C4-2B (cell line): Measurements from ENCODE around the gene SCNN1A.

Experiments used
- ZFX ChIP-seq: fragments of 450-650 bp; IDR thresholded peaks from 2 replicates; pipeline ENCODE4 v1.6.1; 2017
- TF ChIP-seq, protein P1 (sequence below): fragments of 450-650 bp; conservative IDR thresholded peaks from 2 replicates; pipeline ENCODE4 v1.5.1; 2017; ENCODE audit warnings: mild to moderate bottlenecking

DNA sequence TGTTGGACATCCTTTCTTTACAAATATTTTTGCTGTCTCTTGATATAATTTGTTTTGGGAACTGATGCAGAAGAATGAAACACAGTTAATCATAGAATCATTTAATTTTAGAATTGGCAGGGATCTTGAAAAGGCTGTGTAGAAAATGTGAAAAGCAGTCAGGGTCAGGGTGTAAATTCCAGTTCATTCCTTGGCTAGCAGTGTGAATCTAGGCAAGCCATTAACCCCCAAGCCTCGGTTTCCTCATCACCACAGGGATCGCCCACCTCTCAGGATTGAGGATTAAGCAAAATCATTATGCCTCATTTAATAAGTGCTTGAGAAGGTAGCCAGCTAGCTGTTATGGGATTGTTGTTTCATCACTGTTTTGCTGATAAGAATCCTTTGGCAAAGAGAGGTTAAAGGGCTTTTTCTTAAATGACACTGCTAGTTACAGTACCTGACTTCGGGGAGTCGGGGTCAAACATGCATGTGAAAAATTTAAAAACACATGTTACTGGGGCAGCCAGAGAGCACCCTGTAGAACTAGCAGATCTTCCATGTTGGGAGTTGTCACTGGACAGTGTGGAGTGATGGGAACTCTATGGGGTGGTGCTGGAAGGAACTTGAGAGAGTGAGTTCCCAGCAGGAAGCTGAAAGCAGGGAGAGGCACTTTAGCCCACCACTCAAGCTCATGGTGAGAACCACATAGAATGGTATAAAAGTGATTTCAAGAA, 44.2 kb downstream of the SCNN1A start:
- no peak for TF ChIP-seq ZFX
- TF ChIP-seq, protein P1, sequence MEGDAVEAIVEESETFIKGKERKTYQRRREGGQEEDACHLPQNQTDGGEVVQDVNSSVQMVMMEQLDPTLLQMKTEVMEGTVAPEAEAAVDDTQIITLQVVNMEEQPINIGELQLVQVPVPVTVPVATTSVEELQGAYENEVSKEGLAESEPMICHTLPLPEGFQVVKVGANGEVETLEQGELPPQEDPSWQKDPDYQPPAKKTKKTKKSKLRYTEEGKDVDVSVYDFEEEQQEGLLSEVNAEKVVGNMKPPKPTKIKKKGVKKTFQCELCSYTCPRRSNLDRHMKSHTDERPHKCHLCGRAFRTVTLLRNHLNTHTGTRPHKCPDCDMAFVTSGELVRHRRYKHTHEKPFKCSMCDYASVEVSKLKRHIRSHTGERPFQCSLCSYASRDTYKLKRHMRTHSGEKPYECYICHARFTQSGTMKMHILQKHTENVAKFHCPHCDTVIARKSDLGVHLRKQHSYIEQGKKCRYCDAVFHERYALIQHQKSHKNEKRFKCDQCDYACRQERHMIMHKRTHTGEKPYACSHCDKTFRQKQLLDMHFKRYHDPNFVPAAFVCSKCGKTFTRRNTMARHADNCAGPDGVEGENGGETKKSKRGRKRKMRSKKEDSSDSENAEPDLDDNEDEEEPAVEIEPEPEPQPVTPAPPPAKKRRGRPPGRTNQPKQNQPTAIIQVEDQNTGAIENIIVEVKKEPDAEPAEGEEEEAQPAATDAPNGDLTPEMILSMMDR = no peak
